ENCODE results near the gene TREX2. TPM values are rescaled to one million over a fixed set of nuclear protein-coding genes. Genes with fewer than 3 reads are reported as not detected.

The TREX2 gene
- total and polyA plus RNA-seq, 2 experiments from 2014 or later = 0.60 to 1.3 TPM

GRCh38 chrX:153412746-153413720, 32.8 kb downstream of the TREX2 start:
- Histone ChIP-seq H2AFZ (no peak overlapping the region), H3K4me3 (no peak overlapping the region), H3K4me2 (no peak overlapping the region), H4K20me1 (ENCODE audit: insufficient read depth, poor library complexity, severe bottlenecking) (no peaks in the 10 kb centered on the region), H3K4me1 (ENCODE audit: insufficient read depth) (no peaks in the 10 kb centered on the region), H3K27me3 (no peaks in the 10 kb centered on the region), H3K79me2 (no peaks in the 10 kb centered on the region), H3K9me2 (replicated peaks; ENCODE audit: insufficient read depth) (no peaks in the 10 kb centered on the region), H3K36me3 (replicated peaks; ENCODE audit: insufficient read depth, low read depth) (no peaks in the 10 kb centered on the region), H3K27ac (no peak overlapping the region), H3K9me3 (ENCODE audit: low read depth) (no peaks in the 10 kb centered on the region)
- WGBS (ENCODE audit: low lambda C conversion rate, missing lambda C conversion rate) = 81% methylated on average over 23 of the region's 23 CpGs
- DNase-seq (ENCODE audit: low spot score) = no peak
- TF ChIP-seq EZH2phosphoT487 (IDR thresholded peaks at IDR 0.05; ENCODE audit: low read depth, severe bottlenecking, unreplicated experiment) (no peak), CTCF (IDR thresholded peaks at IDR 0.05; ENCODE audit: poor library complexity) (no peak), EZH2 (IDR thresholded peaks at IDR 0.05; ENCODE audit: borderline replicate concordance) (no peak)

- 80% methylated on average over 17 of the region's 17 CpGs for WGBS (ENCODE audit: low lambda C conversion rate, missing lambda C conversion rate)
- no peak overlapping the region for H3K4me3 ChIP-seq
- H3K36me3 ChIP-seq (replicated peaks; ENCODE audit: insufficient read depth, low read depth) = no peaks in the 10 kb centered on the region
- no peaks in the 10 kb centered on the region for H3K27me3 ChIP-seq
- H3K4me1 ChIP-seq (ENCODE audit: insufficient read depth) = no peaks in the 10 kb centered on the region
- H3K79me2 ChIP-seq = no peaks in the 10 kb centered on the region
- no peak for TF ChIP-seq EZH2phosphoT487 (IDR thresholded peaks at IDR 0.05; ENCODE audit: low read depth, severe bottlenecking, unreplicated experiment)
- TF ChIP-seq CTCF (IDR thresholded peaks at IDR 0.05; ENCODE audit: poor library complexity) = no peak
- DNase-seq (ENCODE audit: low spot score) = no peak
- no peaks in the 10 kb centered on the region for H3K9me2 ChIP-seq (replicated peaks; ENCODE audit: insufficient read depth)
- H3K9me3 ChIP-seq (ENCODE audit: low read depth) = no peaks in the 10 kb centered on the region
- H2AFZ ChIP-seq = no peak overlapping the region
- no peak overlapping the region for H3K27ac ChIP-seq
- no peaks in the 10 kb centered on the region for H4K20me1 ChIP-seq (ENCODE audit: insufficient read depth, poor library complexity, severe bottlenecking)
- peak overlapping the region; percentile 85 for H3K4me2 ChIP-seq
Observed at GRCh38 chrX:153411988-153412574, 33.8 kb downstream of the TREX2 start.

- Histone ChIP-seq H3K4me1 (ENCODE audit: insufficient read depth) (no peaks in the 10 kb centered on the region), H3K27ac (no peak within 1 kb of the TSS), H3K79me2 (no peaks in the 10 kb centered on the region), H3K9me3 (ENCODE audit: low read depth) (no peaks in the 10 kb centered on the region), H3K4me3 (no peak within 1 kb of the TSS), H3K9me2 (replicated peaks; ENCODE audit: insufficient read depth) (no peaks in the 10 kb centered on the region), H3K27me3 (no peaks in the 10 kb centered on the region), H3K4me2 (peak within 1 kb of the TSS; percentile 85), H2AFZ (peak within 1 kb of the TSS; percentile 35), H3K36me3 (replicated peaks; ENCODE audit: insufficient read depth, low read depth) (no peaks in the 10 kb centered on the region), H4K20me1 (ENCODE audit: insufficient read depth, poor library complexity, severe bottlenecking) (no peaks in the 10 kb centered on the region)
- WGBS (ENCODE audit: low lambda C conversion rate, missing lambda C conversion rate) = 47% methylated on average over 37 of the region's 75 CpGs
- peak; percentile 27 for DNase-seq (ENCODE audit: low spot score)
- no peak for TF ChIP-seq CTCF (IDR thresholded peaks at IDR 0.05; ENCODE audit: poor library complexity)
- no peak for TF ChIP-seq EZH2 (IDR thresholded peaks at IDR 0.05; ENCODE audit: borderline replicate concordance)
- TF ChIP-seq EZH2phosphoT487 (IDR thresholded peaks at IDR 0.05; ENCODE audit: low read depth, severe bottlenecking, unreplicated experiment) = no peak
Observed at GRCh38 chrX:153411255-153411987, 34.4 kb downstream of the TREX2 start, which contains the start of gene ZFP92. TSS of gene ZFP92 (plus strand) at chrX:153411472. CDS start at chrX:153418323, 6,851 bp downstream.

Data from hepatocyte (in vitro differentiated cells).